GM18867 (cell line): Measurements from ENCODE around the gene VSIG10.
"Not testable (repeated sequence)": the region's sequence is repeated elsewhere in the genome, so short reads cannot be mapped to it uniquely, and the experiment has no call there.

Experiments
- ATAC-seq: cut with Tn5 transposase; IDR thresholded peaks from one replicate; pipeline ENCODE4 v1.9.1; 2021; ENCODE audit warnings: mild to moderate bottlenecking, moderate library complexity; ENCODE audit not compliant: unreplicated experiment

VSIG10 gene

DNA sequence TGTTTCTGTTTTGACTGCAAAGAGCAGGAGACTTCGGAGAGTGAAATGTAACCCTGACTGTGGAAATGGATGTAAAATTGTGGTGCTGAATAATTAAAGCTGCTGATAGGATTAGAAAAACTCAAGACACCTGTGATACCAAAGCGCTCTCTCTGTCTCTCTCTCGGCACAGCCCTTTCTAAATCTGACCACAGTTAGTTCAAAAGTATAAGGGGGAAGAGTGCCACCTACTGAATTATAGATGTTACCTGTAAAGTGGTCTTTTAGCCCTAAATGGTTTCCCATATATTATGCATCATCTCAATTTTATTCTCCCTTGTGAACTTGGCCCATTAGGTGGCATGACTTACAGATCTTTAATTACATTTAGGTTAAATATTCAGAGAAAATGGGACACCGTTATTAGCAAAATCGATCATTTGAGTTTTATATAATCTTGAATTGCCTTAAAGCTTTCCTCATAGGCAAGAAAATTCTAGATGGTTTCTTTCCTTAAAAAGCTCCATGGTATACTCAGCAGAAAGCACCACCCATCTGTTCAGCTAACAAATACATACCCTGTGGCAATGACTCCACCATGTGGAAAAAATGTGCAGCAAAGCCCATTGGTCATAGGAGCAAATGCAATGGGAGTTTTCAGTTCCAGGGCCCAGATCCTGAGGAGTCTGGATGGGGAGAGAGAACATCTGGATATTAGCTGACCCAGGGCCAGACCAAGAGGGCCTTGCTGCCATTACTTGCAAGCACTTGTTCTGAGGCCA is 69.2 kb downstream of the VSIG10 start:
- ATAC-seq, result no peak

DNA sequence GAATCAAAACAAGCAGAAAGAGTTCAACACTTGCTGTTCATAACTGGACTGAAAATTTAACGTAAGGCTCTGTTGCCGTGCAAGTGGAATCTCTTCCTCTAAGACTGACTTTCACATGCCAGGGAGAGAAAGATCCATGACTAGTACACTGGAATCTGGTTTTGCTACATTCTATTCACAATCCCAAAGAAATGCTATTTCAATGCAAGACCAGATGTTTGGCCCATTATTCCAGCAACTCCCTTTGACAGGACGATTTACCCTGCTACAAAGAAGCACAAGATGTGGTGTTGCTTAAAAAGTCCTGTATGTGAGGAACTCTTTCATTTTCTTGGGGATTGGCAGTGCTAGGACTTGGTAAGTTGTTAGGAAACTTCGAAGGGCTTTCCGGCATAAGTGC is 69.9 kb downstream of the VSIG10 start:
- ATAC-seq, result no peak

DNA sequence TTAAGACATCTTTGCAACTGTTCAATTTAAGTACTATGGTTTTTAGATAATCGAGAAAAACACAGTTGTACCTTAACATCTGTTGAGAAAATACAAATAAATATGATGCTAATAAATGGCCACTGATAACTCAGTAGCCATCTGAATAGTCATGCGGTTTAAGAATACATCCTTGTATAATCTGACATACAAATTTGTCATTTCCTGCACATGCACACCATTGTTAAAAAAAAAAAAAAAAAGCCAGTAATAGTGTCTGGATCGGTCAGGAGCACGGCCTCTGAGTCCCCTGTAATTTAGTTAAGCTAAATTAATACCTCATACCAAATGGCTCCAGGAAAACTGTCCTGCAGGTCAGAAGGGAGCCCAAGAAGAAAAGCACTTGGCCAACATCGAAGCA is 70.5 kb downstream of the VSIG10 start:
- no peak for ATAC-seq

DNA sequence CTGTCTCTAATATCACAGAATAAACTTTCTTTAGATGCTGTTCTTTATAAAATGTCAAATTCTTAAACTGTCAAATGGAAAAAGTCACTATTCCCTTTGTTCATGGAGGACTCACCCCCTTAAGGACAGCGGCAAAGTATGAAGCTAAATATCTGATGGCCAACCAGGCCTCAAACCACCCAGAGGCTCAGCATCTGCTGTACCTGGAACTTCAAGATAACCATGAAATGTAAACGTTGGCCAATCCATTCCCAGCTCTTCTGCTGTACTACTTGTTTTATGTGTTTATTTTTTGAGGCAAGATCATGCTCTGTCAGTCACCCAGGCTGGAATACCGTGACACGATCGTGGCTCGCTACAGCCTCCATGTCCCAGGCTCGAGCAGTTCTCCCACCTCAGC is 71.6 kb downstream of the VSIG10 start:
- no peak for ATAC-seq

DNA sequence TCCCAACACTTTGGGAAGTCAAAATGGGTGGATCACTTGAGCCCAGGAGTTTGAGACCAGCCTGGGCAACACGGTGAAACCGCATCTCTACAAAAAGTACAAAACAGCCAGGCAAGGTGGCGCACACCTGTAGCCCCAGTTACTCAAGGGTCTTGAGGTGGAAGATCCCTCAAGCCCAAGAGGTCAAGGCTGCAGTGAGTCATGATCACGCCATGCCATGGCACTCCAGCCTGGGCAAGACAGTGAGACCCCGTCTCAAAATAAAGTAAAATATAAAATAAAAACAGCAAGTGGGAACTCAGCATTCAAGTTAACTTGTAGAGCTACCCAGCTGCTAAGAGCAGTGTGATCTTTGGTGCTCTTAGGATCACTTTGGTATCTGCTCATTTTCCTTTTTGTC is 74.6 kb downstream of the VSIG10 start:
- ATAC-seq, result no peak

DNA sequence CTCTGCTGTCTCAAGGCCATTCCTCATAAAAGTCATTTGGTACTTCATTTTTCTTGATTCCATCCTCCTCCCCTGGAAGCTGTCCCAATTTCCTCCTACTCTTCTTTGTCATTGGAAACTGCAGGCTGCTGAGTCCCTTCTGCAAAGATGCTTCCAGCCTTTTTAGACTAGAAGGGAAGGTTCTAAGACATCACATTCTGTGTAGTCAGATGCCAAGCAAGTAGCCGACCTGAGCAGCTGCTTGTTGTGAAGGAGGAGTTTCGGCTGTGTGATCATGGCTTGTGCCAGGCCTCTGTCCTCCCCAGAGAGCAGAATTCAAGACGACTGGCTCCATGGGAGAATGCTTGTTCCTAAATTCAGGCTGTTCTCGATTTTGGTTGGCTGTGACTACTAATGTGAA is 78.6 kb downstream of the VSIG10 start:
- ATAC-seq, result no peak

DNA sequence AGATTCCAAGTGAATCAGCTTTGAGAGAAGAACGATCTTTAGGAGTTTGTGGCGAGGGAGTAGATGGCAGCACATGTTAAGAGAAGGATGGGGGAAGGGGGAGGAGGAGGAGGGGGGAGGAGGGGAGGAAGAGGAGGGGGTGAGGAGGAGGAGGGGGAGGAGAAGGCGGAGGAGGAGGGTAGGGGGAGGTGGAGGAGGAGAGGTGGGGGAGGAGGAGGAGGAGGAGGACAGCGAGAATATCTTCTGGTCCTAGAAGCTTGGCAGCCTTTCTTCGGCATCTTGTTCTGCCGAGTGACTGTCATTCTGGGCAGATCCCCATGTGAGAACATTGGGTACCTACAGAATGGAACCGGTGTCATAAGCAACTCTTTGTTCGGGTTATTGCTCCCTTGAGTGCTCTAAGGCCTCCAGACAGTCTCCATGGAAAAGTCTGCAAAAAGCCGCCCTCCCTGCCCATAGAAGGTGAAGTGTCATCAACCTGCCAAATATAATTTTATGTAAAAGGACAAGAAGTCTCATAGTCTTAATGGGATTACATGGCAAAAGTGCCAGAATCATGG is 80.4 kb downstream of the VSIG10 start:
- no peak for ATAC-seq

DNA sequence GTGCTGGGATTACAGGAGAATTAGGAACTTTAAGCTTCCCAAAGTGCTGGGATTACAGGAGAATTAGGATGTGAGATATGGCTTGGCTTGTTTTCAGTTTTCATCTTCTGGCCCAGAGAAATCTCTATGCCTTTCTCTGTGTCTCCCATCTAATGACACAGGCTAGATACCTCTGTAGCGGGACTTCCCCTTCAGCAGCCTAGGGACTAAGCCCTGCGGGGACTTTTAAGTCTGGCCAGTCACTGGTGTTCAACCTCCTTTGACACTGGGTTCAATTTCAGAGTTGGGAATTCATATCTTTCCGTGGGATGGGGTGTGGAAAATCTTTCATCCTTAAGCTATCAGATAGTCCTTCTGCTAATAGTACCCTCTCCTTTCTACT is 81.1 kb downstream of the VSIG10 start:
- no peak for ATAC-seq

DNA sequence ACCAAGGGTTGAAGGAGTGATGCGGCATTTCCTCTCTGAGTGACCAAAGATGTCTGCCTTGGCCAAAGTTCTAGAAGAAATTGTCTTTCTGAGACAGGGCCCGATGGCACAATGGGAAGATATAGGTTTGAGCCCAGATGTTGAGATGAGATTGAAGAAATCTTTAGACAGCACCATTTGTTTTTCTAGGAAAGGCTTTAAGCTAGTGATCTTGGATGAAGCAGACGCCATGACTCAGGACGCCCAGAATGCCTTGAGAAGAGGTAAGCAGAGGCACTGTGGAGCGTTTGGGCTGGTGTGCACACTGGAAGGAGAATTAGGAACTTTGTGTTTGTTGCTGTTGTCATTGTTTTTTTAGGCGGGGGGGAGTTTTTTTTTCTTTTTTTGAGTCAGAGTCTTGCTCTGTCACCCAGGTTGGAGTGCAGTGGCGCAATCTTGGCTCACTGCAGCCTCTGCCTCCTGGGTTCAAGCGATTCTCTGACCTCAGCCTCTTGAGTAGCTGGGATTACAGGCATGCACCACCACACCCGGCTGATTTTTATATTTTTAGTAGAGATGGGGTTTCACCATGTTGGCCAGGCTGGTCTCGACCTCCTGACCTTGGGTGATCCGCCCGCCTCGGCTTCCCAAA is 81.6 kb downstream of the VSIG10 start:
- ATAC-seq, result not testable (repeated sequence)

DNA sequence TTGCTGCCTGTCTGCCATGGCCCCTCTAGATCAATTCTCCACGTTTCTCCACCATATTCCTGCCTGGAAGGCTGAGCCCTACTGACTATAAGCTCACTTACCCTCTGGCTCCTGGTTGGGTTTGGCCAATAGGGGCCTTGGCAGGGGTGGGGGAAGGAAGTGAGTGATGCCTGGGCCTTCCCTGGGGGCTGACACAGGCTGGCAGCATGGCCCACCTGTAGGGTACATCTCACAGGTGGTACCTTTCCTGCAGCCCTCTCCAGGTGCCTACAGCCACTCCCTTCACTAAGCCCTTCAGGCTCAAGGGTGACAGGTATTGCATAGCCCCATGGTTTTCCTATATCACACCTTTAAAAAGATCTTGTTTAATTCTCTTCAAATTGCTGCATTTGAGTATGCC is 83.8 kb downstream of the VSIG10 start:
- ATAC-seq, result no peak

DNA sequence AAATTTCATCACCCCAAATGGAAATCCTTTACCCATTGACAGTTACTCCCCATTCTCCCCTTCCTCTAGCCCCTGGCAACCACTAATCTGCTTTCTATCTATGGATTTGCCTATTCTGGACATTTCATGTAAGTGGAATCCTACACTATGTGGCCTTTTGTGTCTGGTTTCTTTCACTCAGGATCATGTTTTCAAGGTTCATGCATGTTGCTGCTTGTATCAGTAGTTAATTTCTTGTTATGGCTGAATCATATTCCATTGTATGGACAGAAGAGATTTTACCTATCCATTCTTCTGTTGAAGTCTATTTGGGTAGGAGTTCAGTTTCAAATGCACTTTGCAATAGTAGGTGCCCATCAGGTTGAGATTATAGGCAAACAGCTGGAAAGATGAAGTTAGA is 85.9 kb downstream of the VSIG10 start:
- ATAC-seq, result no peak

DNA sequence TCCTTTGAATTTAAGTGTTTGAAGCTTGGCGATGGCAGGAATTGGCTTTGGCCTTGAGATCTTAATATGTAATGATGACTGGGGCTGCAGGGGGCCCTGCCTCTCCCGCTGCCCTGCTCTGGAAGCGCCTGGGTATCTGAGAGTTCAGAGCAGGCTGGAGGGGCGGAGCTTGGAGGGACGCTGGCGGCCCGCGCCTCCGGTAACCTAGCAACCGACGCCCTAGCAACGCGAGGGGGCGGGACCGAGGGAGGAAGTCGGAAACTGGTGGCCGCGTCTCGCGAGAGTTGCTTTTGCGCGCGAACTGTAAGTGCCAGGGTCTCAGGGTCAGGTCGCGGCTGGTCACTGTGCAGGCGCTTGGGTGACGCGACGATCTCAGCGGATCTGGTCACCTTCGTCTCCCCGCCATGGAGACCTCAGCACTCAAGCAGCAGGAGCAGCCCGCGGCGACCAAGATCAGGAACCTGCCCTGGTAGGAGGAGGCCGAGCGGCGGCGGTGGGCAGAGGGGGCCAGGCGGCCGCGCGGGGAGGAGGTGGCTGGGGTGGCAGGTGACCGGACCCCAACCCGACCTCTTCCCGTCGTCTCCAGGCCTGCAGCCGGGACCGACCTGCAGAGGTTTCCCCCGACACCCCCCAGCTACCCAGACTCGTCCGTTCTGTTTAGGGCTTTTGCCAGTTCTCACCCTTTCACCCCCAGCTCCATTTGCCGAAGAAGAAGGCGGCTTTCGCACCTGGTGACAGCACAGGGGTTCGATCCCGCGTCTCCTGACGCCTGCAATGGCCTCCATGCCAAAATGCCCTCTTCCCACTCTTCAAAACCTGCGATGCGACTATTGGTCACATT is 87.2 kb downstream of the VSIG10 start, which contains the start of gene RFC5:
RFC5 (plus strand) TSS at position 280 of the 841 bp plus-strand sequence; CDS start at position 405, 125 bp downstream.
- peak; percentile 98 for ATAC-seq

DNA sequence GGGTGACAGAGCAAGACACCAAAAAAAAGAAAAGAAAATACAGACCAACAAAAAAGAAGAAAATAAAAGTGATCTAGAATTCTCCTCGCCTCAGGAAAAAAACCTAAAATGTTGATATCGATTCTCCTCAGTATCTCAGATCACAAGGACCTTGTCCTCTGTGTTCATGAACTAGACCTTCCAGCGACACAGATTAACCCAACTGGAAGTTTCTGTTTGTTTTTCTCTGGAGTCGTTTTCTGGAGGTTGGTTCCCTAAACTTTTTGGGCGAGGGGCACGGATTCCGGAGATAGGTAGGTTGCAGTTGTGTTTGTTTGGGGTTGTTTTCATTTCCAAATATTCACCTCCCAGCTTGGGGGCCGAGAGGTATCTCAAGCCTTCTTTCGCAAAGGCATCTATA is 87.9 kb downstream of the VSIG10 start:
- no peak for ATAC-seq

DNA sequence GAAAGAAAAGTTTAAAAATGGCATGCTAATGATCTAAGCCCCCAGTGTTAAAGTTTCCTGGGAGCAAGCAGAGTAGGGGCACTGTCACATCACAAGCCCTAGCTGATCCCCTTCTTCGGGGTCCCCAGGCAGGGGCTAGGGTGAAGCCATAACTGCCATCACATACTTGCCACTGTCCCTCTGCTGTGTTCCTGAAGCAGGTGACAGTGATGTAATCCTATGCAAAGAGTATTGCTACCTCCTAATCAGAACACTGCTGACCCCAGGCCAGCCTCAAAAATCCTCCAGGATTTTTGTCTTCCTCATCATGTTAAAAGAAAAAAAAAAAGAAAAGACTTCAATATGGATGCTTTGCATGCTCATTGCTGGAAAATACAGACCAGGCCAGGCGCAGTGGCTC is 88.5 kb downstream of the VSIG10 start:
- no peak for ATAC-seq
